RKO (cell line): Measurements from ENCODE around the gene WSCD1.

ENCODE experiments used
- DNase-seq: peaks from one replicate; pipeline ENCODE4 v3.0.0-alpha.2; 2016; ENCODE audit warnings: low spot score

Gene WSCD1

DNA sequence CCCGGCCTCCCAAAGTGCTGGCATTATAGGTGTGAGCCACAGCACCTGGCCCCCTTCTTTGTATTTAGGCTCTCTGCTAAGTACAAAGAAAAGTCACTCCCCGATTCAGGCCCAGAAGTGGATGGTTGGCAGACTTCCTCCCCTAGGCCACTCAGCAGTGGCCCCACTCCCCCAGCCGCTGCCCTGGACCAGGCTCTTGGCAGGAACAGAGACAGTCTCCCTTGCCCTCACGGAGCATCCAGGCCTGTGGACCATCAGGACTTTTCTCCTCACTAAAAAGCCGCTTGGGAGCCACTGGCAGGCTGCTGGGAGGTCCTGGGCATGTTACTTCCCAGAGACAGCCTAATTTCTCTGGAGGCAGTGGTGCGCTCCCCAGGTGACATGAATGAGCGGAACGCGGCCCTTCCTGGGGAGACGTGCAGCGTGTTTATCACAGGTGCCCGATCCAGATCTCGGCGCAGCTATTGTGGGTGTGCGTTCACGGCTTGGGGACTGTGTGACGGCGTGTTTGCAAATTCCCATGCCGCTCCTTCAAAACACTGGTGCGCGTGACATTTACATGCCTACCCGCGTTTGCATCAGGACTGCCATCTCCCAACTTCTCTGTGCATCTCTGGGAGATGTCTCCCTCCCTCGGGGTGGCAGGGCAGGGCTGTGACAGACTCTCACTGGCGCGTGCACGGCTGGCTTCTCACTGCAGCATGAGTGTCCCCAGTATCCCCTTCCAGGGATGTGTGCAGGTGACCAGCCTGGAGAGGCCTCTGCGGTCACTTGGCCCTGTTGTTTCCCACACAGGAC, 16.6 kb downstream of the WSCD1 start:
- no peak for DNase-seq

DNA sequence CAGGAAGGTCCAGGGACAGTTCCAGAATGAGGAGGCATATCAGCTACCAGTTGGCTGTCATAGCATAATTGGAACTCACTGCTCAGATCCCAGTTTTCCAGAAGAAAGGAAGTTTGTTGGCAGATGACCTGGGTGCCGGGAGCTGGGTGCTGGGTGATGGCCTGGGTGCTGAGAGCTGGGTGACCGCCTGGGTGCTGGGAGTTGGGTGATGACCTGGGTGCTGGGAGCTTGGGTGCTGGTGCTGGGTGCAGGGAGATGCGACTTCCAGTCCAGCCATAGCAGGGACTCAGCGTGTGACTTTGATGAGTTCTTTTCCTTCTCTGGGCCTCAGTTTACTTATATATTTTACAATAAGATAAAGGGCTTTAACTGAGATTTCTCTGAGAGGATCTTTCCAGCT, 18.0 kb downstream of the WSCD1 start:
- DNase-seq = no peak

DNA sequence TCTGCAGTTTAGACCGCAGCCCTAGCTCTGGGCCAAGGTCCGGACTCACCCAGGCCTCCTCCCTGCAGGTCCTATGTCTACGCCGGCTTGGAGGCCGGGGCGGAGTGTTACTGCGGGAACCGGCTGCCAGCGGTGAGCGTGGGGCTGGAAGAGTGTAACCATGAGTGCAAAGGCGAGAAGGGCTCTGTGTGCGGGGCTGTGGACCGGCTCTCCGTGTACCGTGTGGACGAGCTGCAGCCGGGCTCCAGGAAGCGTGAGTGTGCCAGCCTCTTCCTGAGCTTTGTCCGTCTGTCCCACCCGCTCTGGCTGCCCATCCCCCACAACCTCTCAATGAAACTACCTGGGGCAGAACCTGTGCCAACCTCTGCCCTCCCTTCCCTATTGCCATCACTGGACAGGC, 20.1 kb downstream of the WSCD1 start:
- no peak for DNase-seq

DNA sequence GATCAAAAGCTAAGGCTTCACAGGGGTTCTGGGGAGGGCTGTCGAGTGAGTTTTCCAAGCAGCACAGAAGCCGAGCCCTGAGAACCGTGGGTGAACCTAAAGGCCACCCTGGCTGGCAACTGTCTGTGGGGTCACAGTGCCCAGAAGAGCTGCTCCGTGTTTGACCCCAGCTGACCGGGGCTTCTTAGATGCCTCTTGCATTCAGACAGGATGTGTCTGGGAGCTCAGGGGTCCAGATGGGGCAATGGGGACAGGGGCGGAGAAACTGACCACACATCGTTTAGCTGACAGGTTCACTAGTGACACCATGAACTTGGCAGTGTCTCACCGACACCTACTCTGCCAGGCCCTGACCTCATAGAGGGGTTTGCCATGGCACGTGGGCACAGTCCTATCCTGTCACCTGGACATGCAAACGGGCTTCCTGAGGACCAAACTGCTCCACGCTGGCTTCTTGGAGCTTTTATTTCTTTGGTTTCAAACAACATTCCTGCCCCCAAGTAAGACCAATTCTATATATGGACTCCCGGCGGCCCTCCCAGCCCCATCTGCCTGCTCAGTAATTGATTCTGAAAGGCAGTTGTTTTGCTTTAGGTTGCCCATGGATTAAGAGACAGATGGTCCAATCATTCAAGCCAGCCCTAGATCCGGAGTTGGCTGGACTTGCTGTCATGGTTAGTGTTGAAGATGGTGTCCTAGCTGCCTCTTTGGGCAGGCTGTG, 22.2 kb downstream of the WSCD1 start:
- DNase-seq = no peak

DNA sequence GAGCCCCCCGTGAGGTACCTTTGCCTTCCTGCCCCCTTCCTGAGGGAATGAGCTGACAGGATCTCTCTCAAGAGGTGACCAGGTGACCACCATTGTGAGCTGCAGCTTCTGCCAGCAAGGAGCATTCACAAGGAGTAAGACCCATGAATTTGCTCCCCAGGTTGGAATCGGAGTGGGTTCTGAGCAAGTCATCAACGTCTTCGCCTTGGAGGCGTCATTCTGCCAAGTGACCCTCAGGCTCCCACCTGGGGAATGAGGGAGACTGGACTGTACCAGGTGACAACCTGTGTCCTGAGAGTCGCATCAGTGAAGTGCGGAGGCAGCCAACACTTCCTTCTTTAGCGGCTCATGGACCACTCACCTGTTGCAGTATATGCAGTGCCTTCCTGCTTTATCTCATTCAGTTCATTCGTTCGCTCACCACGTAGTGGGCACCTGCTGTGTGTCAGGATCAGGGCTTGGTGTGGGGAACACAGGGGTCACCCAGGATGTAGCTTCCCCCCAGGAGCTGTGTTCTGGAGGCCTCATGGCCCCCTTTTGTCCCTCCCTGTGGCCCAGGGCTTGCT, 22.8 kb downstream of the WSCD1 start:
- no peak for DNase-seq

DNA sequence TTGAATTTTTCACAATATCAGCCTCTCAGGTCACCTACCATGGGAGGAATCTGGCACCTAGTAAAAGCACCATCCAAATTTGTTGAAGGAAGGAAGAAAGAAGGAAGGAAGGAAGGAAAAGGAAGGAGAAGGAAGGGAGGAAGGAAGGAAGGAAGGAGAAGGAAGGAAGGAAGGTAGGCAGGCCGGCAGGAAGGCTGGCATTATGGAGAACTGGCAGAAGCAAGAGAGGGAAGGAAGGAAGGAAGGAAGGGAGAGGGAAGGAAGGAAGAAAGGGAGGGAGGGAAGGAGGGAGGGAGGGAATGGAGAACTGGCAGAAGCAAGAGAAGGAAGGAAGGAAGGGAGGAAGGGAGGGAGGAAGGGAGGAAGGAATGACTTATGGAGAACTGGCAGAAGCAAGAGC, 24.3 kb downstream of the WSCD1 start:
- no peak for DNase-seq

DNA sequence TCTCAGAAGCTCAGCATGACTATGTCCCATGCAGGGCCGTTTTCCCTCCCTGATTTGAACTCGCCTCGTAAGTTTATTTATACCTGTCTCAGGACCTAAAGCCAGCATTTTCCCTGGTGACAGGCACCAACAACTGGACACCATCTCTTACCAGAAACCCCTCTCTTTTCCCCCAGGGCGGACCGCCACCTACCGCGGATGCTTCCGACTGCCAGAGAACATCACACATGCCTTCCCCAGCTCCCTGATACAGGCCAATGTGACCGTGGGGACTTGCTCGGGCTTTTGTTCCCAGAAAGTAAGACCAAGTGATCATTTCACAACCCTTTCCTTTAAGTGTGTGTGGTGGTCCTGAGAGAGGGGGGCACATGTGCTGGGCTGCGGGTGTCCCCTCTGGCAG, 24.7 kb downstream of the WSCD1 start:
- no peak for DNase-seq

DNA sequence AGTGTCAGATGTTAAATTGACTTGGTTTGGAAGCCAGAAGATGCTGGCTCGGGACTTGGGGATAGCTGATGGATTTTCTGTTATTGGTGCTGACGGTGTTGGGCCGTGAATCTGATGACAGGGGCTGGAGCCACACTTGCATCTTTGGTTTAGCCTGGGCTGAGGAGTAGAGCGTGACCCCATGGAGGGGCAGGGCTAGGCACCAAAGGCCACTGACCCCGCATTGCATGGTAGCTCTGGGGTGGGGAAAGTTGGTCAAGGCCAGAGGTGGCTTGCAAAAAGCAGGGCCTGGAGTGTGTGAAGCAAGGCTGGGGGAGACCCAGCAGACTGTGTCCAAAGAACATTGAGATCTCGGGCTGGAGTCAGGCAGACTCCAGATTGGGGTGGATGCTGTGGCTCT, 25.3 kb downstream of the WSCD1 start:
- no peak for DNase-seq

DNA sequence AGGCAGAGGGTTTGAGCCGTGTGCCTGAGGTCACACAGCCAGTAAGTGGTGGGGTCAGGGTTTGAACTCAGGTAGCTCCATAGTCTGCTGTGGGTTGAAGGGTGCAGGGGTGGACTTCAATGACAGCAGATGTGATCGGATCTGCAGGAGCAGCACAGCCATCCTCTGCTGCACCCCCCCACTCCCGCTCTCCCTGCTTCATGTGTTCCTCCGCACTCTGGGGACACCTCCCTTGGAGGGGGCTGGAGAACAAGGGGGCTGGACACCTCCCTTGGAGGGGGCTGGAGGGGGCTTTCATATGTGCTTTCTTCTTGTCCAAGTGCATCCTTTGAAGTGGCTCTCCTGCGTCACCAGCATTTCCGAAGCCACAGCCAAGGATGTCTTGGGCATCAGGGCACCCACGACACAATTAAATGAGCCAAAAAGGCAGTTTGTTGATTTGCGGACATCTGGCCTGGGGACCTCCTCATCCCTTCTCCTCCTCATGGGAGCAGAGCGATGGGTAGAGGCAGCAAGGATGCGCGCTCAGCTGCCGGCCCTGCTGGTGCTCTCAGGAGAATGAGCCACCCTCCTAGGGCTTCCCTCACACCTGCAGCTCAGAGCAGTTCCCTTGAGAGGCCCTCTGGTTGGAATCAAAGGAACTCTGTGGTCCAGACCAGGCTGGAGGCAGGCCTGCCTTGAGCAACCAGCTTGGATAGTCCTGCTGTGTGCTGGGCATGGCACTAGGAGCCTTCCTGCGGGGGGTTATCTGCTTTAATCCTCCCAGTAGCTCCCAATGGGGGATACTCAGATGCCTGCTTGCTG, 26.2 kb downstream of the WSCD1 start:
- no peak for DNase-seq

DNA sequence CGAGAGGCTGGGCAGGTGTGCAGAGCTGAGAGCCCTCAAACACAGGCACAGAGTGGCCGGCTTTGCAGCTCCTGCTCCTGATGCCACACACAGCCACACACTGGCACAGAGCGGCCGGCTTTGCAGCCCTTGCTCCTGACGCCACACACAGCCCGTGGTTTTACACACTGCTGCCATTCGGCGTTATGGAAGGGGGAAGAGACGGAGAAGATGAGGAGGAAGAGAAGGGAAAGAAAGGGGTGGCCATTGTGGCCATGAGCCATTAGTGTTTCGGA, 26.8 kb downstream of the WSCD1 start:
- no peak for DNase-seq

DNA sequence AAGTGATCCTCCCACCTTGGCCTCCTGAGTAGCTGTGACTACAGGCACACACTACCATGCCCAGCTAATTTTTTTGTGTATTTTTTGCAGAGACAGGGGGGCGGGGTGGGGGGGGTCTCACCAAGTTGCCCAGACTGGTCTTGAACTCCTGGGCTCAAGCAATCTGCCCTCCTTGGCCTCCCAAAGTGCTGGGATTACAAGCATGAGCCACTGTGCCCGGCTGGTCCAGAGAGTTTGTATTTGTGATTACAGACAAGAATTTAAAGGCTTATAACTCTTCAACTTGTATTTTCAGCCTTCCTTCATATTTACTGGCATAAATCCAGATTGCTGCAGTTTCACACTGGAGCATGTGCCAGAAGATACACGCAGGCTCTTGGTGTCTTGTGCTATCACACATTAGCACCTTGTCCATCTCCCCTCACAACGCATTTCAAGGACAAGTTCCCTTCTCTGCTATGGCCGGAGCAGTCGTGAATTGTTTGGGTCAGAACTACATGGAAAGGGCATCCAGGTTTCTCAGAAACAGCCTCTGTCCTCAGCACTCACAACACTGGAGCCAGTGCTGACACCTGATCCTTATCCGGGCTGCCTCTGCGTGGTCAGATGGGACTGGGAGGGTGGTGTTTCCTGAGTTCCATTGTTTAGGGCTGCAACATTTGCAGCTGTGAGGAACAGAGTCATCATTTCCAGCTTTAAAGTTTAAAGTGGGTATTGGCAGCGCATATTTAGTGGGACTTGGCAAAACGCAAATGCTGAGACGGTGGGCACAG, 28.1 kb downstream of the WSCD1 start:
- no peak for DNase-seq

DNA sequence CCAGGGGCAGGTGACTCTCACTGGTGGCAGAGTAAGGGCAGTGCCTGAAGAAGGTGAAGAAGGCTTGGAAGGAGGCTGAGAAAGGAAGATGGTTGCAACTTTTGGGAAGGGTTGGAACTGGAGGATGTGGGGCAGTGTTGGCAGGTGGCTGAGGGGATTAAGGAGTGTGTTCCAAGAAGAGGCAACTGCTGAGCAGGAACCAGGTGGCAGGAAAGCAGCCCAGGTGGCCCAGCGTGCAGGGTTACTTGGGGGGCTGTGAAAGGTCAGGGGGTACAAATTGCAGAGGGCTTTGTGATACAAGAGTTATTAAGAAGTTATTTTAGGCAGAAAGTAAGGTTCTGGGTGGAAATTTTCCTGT, 28.6 kb downstream of the WSCD1 start:
- no peak for DNase-seq

DNA sequence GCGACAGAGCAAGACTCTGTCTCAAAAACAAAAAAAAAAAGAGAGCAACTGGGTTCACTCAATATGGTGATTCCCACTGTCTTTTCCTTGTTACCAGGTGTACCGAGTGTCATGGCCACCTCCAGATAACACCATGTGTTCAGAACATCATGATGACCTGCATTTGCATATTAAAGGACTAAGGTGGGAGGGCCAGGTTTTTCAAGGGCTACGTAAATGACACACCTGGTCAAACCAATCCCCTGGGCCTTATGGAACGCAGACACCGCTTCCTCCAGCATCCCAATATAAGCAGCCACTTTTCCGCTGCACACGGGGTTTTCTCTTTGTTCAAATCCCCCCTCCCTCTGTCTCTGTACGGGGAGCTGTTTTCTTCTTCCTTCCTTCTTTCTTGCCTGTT, 29.3 kb downstream of the WSCD1 start:
- no peak for DNase-seq

DNA sequence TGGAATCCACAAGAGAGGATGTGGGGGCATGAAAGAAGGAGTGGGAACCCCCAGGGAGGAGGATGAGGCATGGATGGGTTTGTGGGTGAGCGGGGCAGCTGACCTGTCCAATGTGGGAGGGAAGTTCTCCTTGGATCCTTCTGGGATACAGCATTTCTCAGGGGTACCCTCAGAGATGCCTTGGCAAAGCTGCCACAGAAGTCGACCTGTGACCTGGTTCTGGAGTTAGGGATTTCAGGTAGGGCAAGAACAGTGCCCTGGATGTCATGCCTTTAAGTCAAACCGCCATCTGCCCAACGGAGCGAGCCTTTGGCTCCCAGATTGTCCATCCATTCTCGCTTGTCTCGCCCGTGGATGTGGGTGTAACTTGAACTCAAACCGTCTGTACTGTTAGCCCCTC, 30.0 kb downstream of the WSCD1 start:
- no peak for DNase-seq

DNA sequence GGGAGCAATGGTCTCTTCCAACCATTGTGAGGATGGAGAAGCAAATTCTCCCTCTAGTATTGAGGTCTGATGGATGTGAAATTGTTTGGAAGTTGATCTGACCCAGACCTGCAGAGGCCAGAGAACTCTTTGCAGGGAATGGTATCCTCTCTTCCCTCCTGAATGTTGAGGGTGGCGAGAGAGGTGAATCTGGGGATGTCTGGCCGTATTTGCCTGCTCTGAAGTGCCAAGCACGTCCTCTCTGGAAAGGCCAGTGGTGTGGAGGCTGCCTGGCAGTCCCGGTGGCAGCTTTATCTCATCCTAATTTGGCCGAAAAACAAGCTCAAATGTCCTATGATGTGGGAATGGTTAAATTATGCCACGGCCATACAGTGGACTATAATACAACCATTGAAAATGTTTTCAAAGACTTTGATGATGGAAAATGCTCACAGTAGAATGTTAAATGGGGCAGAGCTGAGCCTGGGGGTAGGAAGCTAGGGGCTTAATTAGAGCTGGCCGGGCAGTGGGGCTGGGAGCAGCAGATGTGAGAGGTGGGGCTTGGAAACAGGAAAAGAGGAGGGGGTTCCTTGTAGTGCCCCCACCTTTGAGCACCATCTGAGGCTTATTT, 30.8 kb downstream of the WSCD1 start:
- DNase-seq = no peak

DNA sequence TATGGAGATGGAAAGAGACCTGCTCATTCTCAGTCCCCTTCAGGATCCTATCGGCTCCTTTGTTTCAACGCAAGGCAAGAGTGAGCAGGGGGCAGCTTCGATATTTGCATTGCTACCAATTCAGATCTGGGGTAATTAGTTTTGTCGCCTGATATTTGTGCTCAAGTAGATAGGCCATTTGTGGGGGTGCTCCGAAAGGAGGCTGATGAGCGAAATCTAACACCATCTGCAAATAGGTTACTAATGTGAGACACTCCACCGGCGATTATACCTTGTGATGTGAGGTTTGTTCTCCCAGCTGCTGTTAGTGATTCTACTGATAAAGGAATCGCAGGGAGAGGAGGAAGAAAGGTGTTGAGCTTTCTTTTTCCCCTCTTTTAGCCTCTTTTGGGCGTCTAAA, 31.5 kb downstream of the WSCD1 start:
- no peak for DNase-seq

DNA sequence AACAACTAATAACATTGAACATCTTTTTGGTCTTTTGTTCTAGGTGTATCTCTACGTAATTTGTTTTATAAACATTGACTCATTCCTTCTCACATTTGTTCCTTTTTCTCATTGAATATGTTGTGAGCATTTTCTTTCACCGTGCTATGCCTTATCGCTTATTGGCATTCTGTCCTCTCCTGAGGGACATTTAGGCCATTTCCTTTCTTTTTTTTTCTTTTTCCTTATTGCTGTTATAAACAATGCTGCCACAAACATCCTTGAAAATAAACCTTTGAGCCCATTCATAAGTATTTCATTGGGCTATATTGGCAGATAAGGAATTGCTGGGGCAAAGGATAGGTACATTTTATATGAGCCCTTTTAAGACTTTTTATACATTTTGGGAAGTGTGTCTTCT, 32.4 kb downstream of the WSCD1 start:
- no peak for DNase-seq

DNA sequence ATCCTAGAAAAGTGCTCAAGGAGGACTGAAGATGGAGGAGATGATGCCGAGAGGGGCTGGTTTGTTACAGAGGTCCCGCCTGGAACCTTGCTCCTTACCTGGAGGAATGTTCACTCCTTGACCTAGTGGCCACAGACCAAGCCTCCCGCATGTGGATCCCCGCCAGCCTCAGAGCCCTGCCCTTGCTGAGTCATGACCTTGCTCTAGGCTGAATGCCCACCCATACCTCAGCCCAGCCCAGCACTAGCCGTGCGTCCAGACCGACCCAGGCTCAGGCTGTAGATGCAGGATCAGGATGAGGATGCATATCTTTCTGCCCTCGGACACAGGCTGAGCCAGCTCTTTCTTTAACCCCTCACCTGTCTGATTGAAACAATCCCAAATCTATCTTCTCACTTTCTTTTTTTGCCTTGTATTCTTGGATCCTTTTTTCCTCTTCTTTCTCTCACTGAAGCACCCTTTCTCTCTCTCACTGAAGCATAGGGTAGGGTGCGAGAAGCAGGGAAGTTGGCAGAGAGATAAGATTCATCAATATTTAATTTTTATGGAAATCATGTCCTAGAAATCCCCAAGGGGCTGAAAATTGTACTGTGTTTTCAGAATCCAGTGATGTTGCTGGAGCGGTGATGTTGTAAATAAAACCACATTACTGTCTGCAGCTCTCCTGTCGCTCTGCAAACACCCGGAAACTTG, 34.9 kb downstream of the WSCD1 start:
- no peak for DNase-seq

DNA sequence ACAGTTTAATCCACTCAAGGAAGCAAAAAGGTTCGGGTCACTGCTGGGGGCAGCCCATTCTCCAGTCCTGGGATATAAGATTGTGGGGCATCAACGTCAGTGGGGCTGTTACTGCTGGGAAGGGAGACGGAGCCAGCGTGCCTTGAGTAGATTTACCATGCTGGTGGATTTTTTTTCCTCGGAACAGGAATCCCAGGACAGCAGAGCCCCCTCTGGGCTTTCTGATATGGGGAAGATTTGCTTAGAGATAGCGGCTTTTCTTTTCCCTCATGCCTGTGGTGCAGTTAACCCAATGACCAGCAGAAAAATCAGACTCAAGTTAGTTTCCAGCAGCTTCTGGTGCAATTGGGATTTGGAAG, 35.4 kb downstream of the WSCD1 start:
- no peak for DNase-seq

DNA sequence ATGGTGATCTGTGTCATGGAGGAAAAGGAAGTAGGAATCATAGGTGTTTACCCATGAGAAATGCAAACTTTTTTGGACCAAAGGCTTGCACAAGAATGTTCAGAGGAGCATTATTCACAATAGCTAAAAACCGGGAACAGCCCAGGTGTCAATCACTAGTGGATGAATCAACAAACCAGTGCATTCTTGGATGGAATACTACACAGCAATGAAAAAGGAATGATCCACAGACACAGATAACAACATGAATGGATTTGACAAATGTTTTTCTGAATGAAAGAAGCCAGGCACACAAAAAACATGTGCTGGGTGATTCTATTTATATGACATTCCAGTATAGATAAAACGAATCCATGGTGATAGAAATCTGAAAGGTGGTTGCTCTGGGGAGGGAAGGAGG, 36.0 kb downstream of the WSCD1 start:
- no peak for DNase-seq

DNA sequence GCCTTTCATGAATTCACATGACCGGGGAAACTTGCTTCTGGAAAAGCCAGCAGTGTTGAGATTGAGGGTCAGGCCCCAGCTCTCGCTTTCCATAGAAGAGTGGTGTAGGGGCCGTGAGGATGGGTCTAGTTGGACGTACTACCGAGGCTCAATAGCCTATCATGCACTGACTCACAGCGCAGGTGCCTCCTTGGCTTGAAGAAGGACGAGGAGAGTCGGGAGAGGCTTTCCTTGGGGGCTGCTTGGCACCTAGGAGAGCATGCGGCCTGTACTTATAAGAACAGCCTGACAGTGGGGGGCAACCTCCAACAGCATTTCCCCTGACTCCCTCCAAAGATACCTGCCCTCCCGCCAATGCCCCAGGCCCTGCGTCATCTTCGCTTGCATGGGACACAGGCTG, 37.6 kb downstream of the WSCD1 start:
- DNase-seq = no peak
